Left ventricle myocardium inferior (tissue), 1 donor: ENCODE results near the gene CDYL2. TPM values are rescaled to one million over a fixed set of nuclear protein-coding genes. Genes with fewer than 3 reads are reported as not detected.

Experiments used
- DNase-seq: peaks from one replicate; pipeline ENCODE4 v3.0.0-alpha.2; 2020
- H3K27ac ChIP-seq: fragments of 200-600 bp; replicated peaks from 2 replicates; pipeline ENCODE4 v1.8.0; 2021
- H3K27me3 ChIP-seq: fragments of 200-600 bp; 2 replicates; pipeline ENCODE4 v1.8.0; 2021; ENCODE audit warnings: low read depth
- H3K36me3 ChIP-seq: fragments of 200-600 bp; 2 replicates; pipeline ENCODE4 v1.8.0; 2021
- H3K4me1 ChIP-seq: fragments of 200-600 bp; 2 replicates; pipeline ENCODE4 v1.8.0; 2021
- H3K4me3 ChIP-seq: fragments of 200-600 bp; 2 replicates; pipeline ENCODE4 v1.8.0; 2021; ENCODE audit warnings: mild to moderate bottlenecking, moderate library complexity
- H3K9me3 ChIP-seq: fragments of 200-600 bp; replicated peaks from 2 replicates; pipeline ENCODE4 v1.8.0; 2021
- CTCF ChIP-seq: fragments of 200-600 bp; IDR thresholded peaks from 2 replicates; pipeline ENCODE4 v1.8.0; 2021; ENCODE audit warnings: antibody characterized with exemption, mild to moderate bottlenecking, borderline replicate concordance
- intact Hi-C: fragments of 100-400 bp; cut with micrococcal nuclease; formaldehyde crosslinking; loops from one replicate; pipeline ENCODE4 v1.11.0; 2022
- total RNA-seq: library from RNA; stranded (reverse); fragmentation: NEBNext Ultra II Directional; extraction: Animal tissue kit (Norgen Biotek cat#: 25700); gene quantifications from one replicate; pipeline ENCODE4 v1.2.1, GENCODE V29; 2021
- donor health status: DM: no; HTN: yes; CAD: no; lungs with severe emphysema.

Gene CDYL2
- total RNA-seq, 1 donor from 2014 or later: 3.2 TPM

DNA sequence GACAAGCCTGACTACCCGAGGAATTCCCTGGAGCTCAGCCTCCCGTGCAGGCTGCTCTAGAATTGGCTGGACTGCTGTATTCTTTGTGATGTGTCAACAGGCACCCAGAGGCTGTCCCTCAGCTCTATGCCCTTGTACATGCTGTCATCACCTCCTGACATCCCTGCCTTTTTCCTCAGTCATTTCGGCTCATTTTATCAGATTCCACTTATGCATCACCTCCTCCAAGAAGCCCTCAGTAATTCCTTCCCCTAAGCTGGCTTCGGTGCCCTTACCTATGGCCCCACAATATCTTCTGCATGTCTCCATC lies 137.2 kb downstream of the CDYL2 start:
- no peak for TF ChIP-seq CTCF
- no peak for DNase-seq
- Histone ChIP-seq H3K4me1 (no peaks in the 10 kb centered on the region), H3K27me3 (no peaks in the 10 kb centered on the region), H3K36me3 (no peaks in the 10 kb centered on the region), H3K27ac (no peak overlapping the region), H3K9me3 (no peaks in the 10 kb centered on the region), H3K4me3 (no peak overlapping the region)
- intact Hi-C loops: no loop called here

- H3K27me3 ChIP-seq: no peaks in the 10 kb centered on the region
- no peak for TF ChIP-seq CTCF
These were observed 137.8 kb downstream of the CDYL2 start for GRCh38 chr16:80666378-80667250.

GRCh38 chr16:80665356-80665755 lies 139.0 kb downstream of the CDYL2 start:
- H3K36me3 ChIP-seq: no peaks in the 10 kb centered on the region
- no peak for TF ChIP-seq CTCF
- intact Hi-C loops: no loop called here
- DNase-seq: no peak
- H3K4me3 ChIP-seq: no peak overlapping the region
- H3K27ac ChIP-seq: no peak overlapping the region
- no peaks in the 10 kb centered on the region for H3K27me3 ChIP-seq
- peaks cover 13% of the 10 kb centered on the region for H3K9me3 ChIP-seq
- H3K4me1 ChIP-seq: no peaks in the 10 kb centered on the region

More at GRCh38 chr16:80666378-80667250, 137.8 kb downstream of the CDYL2 start:
- Histone ChIP-seq H3K4me1 (no peaks in the 10 kb centered on the region), H3K9me3 (peaks cover 2% of the 10 kb centered on the region), H3K4me3 (no peak overlapping the region), H3K27ac (no peak overlapping the region), H3K36me3 (no peaks in the 10 kb centered on the region)
- intact Hi-C loops: no loop called here
- no peak for DNase-seq

DNA sequence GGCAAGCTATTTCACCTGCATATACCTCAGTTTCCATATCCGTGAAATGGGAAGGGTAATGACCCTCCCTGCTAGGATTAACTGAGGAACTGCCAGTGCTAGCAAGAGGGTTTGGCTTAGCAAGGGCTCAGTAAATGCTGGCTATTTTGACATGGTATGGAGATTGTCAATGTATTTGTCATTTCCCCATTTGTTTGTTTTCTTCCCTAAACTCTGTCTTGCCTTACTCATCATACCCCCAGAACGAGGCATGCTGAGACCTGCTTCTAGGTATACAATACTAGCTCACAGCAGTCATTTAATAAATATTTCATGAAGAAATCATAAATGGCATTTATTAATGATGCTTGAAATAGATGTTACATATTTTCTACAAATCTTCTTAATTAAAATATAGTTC lies 139.6 kb downstream of the CDYL2 start:
- no peak for TF ChIP-seq CTCF

DNA sequence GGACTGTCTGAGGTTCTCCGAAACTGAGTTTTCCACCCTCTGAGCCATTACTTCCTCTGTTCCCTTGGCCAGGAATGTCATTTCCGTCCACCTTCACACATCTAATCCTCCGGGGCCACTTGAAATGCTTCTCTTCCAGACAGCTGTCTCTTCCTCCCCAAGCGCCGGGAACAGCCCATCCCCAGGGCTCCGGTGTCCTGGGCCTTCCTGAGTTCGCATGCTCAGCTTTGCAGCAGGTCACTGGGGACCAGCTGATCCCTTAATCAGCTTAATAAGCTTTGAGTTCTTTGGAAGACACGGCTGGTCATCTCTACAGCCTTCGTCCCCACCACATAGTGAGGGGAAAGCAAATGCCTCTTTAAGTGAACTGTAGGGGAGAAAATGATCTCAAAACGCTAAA lies 140.2 kb downstream of the CDYL2 start:
- no peaks in the 10 kb centered on the region for H3K36me3 ChIP-seq
- intact Hi-C loops: no loop called here
- no peak for TF ChIP-seq CTCF
- no peaks in the 10 kb centered on the region for H3K27me3 ChIP-seq
- DNase-seq: no peak
- H3K9me3 ChIP-seq: peaks cover 25% of the 10 kb centered on the region
- no peaks in the 10 kb centered on the region for H3K4me1 ChIP-seq
- H3K4me3 ChIP-seq: no peak overlapping the region
- H3K27ac ChIP-seq: no peak overlapping the region

More for the DNA sequence above, 139.6 kb downstream of the CDYL2 start:
- Histone ChIP-seq H3K9me3 (peaks cover 19% of the 10 kb centered on the region), H3K4me3 (no peak overlapping the region), H3K27ac (no peak overlapping the region), H3K36me3 (no peaks in the 10 kb centered on the region), H3K27me3 (no peaks in the 10 kb centered on the region), H3K4me1 (no peaks in the 10 kb centered on the region)
- intact Hi-C loops: no loop called here
- no peak for DNase-seq
